CD4-positive, alpha-beta T cell (primary cell): ENCODE data around the gene DDX28. TPM values are rescaled to one million over a fixed set of nuclear protein-coding genes. Genes with fewer than 3 reads are reported as not detected.
"Not testable (repeated sequence)": the region's sequence is repeated elsewhere in the genome, so short reads cannot be mapped to it uniquely, and the experiment has no call there.

Experiments used
- ATAC-seq: fragments of 200-7000 bp; cut with Tn5 transposase; one replicate; pipeline ENCODE4 v1.10.0; 2022; ENCODE audit warnings: mild to moderate bottlenecking; ENCODE audit not compliant: poor library complexity
- CTCF ChIA-PET: fragments of 350-600 bp; sonication (Branson Sonifier 250); formaldehyde crosslinking; loops from one replicate; lab custom pipeline; 2021; ENCODE audit warnings: antibody characterized with exemption, inconsistent platforms; lab: Charles Lee
- POLR2A ChIA-PET: fragments of 350-600 bp; sonication (Branson Sonifier 250); formaldehyde crosslinking; loops from one replicate; lab custom pipeline; 2021; ENCODE audit warnings: antibody characterized with exemption, inconsistent platforms; lab: Charles Lee
- DNase-seq, 14 experiments: peaks; one replicate each; pipeline ENCODE4 v3.0.0-alpha.2; 2013 to 2020; ENCODE audit warnings: mixed read lengths in 2 of 14
- H3K27ac ChIP-seq, 2 donors: one replicate each; pipeline versions ENCODE4 v1.5.1 to v1.7.0; 2013; ENCODE audit warnings: low read length in 2 of 2, low read depth in 1 of 2, mild to moderate bottlenecking in 1 of 2
- H3K27me3 ChIP-seq, 2 experiments: 1 replicate in 1 of 2; 2 replicates in 1 of 2; pipeline versions ENCODE4 v1.6.1 to v1.7.0; 2013; ENCODE audit warnings: low read length in 2 of 2, control low read depth in 1 of 2, mild to moderate bottlenecking in 1 of 2, moderate library complexity in 1 of 2; ENCODE audit not compliant: insufficient read depth in 2 of 2, control insufficient read depth in 1 of 2
- H3K36me3 ChIP-seq: one replicate; pipeline ENCODE4 v1.6.1; 2013; ENCODE audit warnings: low read length, control low read depth; ENCODE audit not compliant: insufficient read depth
- H3K4me1 ChIP-seq: one replicate; pipeline ENCODE4 v1.6.1; 2013; ENCODE audit warnings: low read length, control low read depth; ENCODE audit not compliant: insufficient read depth
- H3K4me3 ChIP-seq: one replicate; pipeline ENCODE4 v1.5.1; 2013; ENCODE audit warnings: mild to moderate bottlenecking, low read length, moderate library complexity
- H3K9me3 ChIP-seq, 2 experiments: 1 replicate in 1 of 2; 2 replicates in 1 of 2; pipeline versions ENCODE4 v1.6.1 to v1.7.0; 2013; ENCODE audit warnings: low read length in 2 of 2, mild to moderate bottlenecking in 2 of 2, control low read depth in 1 of 2, moderate library complexity in 1 of 2; ENCODE audit not compliant: control insufficient read depth in 1 of 2, insufficient read depth in 1 of 2
- H3K27ac Mint-ChIP-seq: one replicate; pipeline ENCODE4 v1.8.0; 2020; ENCODE audit warnings: mixed read lengths
- H3K27me3 Mint-ChIP-seq: one replicate; pipeline ENCODE4 v1.8.0; 2021; ENCODE audit warnings: mixed read lengths
- H3K36me3 Mint-ChIP-seq: one replicate; pipeline ENCODE4 v1.8.0; 2021; ENCODE audit warnings: low read depth, mixed read lengths
- H3K4me1 Mint-ChIP-seq: one replicate; pipeline ENCODE4 v1.8.0; 2021; ENCODE audit warnings: low read depth, mixed read lengths
- H3K4me3 Mint-ChIP-seq: one replicate; pipeline ENCODE4 v1.8.0; 2020; ENCODE audit warnings: mild to moderate bottlenecking, mixed read lengths
- H3K9me3 Mint-ChIP-seq: one replicate; pipeline ENCODE4 v1.8.0; 2020; ENCODE audit warnings: mixed read lengths
- intact Hi-C, 2 experiments: fragments of 100-400 bp; cut with DNase I in 1 of 2; cut with micrococcal nuclease in 1 of 2; formaldehyde crosslinking; loops; one replicate each; pipeline versions ENCODE4 v1.15.1 to v1.9.0; 2023 to 2025; cut with DNase I, micrococcal nuclease
- total RNA-seq, 174 experiments: library from RNA in 2 of 174; stranded (reverse) in 2 of 174; gene quantifications; one replicate each; pipeline ENCODE4 v1.2.3 and lab custom pipeline; 2021 to 2026
- TF ChIP-seq, protein P1 (sequence below): fragments of 200-600 bp; IDR thresholded peaks from one replicate; pipeline ENCODE4 v1.8.0; 2022; ENCODE audit warnings: antibody characterized with exemption, mild to moderate bottlenecking

DDX28 gene
- total RNA-seq, 2 experiments from 2014 or later = 18.9 to 19.4 TPM

- H3K27ac ChIP-seq = no peak overlapping the region
- TF ChIP-seq, protein P1, sequence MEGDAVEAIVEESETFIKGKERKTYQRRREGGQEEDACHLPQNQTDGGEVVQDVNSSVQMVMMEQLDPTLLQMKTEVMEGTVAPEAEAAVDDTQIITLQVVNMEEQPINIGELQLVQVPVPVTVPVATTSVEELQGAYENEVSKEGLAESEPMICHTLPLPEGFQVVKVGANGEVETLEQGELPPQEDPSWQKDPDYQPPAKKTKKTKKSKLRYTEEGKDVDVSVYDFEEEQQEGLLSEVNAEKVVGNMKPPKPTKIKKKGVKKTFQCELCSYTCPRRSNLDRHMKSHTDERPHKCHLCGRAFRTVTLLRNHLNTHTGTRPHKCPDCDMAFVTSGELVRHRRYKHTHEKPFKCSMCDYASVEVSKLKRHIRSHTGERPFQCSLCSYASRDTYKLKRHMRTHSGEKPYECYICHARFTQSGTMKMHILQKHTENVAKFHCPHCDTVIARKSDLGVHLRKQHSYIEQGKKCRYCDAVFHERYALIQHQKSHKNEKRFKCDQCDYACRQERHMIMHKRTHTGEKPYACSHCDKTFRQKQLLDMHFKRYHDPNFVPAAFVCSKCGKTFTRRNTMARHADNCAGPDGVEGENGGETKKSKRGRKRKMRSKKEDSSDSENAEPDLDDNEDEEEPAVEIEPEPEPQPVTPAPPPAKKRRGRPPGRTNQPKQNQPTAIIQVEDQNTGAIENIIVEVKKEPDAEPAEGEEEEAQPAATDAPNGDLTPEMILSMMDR = no peak
- H3K27me3 ChIP-seq = no peaks in the 10 kb centered on the region
- DNase-seq (no peak), ATAC-seq (no peak)
- intact Hi-C loops = no loop called here
- H3K4me3 ChIP-seq = no peak overlapping the region
- H3K4me1 ChIP-seq = peaks cover 30% of the 10 kb centered on the region
- CTCF ChIA-PET = no interaction called here
- no peaks in the 10 kb centered on the region for H3K9me3 Mint-ChIP-seq
- H3K27me3 Mint-ChIP-seq = no peaks in the 10 kb centered on the region
- peak overlapping the region; percentile 42 for H3K4me3 Mint-ChIP-seq
- H3K36me3 ChIP-seq = peaks cover 12% of the 10 kb centered on the region
- H3K36me3 Mint-ChIP-seq = peaks cover 26% of the 10 kb centered on the region
- no peaks in the 10 kb centered on the region for H3K9me3 ChIP-seq
- H3K4me1 Mint-ChIP-seq = peaks cover 17% of the 10 kb centered on the region
- POLR2A ChIA-PET = interaction anchor here (1.4 to 1.6 kb wide), 2 partner anchors 13 to 21 kb away, joined by 4 to 5 read pairs; no protein-coding TSS in a partner anchor
- no peak overlapping the region for H3K27ac Mint-ChIP-seq
These were observed 3.8 kb downstream of the DDX28 start for GRCh38 chr16:68019167-68019680.

GRCh38 chr16:68015681-68016080 is 7.4 kb downstream of the DDX28 start, which contains the start of gene DPEP2NB:
TSS of gene DPEP2NB (minus strand) at chr16:68015911. CDS start at chr16:68015770, 141 bp downstream.
- Mint-ChIP-seq H3K27ac (no peak within 1 kb of the TSS), H3K4me3 (no peak within 1 kb of the TSS), H3K4me1 (peaks cover 7% of the 10 kb centered on the region)

DNA sequence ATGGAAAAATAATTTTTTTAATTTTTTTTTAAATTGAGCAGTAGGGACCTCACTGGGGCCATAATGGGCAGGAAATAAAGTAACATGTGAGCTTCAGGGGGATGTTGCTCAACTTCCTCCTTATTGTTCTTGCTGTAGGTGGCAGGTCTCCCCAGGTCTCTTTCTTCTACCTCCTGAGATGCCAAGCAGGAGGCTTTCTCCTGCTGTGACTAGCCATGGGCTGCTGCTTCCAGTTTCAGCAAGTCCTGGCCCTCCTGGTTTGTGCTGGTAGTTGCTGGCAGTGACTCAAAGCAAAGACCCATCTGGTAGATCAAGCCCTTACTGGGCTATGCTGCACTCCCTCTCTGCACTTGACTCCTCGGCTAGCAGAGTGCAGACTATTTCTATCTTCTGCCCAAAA is 9.6 kb downstream of the DDX28 start:
- Mint-ChIP-seq H3K4me1 (peaks cover 19% of the 10 kb centered on the region), H3K27ac (no peak overlapping the region), H3K9me3 (no peaks in the 10 kb centered on the region), H3K36me3 (no peaks in the 10 kb centered on the region), H3K27me3 (no peaks in the 10 kb centered on the region), H3K4me3 (no peak overlapping the region)
- ChIA-PET POLR2A (interaction anchor here (0.9 kb wide), 1 partner anchor 13 kb away, joined by 6 read pairs; no protein-coding TSS in a partner anchor), CTCF (interaction anchor here (1.2 kb wide), 1 partner anchor 80 kb away, joined by 3 read pairs; no protein-coding TSS in a partner anchor)
- no peak overlapping the region for H3K27ac ChIP-seq
- H3K4me3 ChIP-seq = no peak overlapping the region
- DNase-seq (no peak), ATAC-seq (no peak)
- TF ChIP-seq, protein P1 = no peak
- H3K9me3 ChIP-seq = no peaks in the 10 kb centered on the region
- intact Hi-C loops = no loop called here
- H3K27me3 ChIP-seq = no peaks in the 10 kb centered on the region
- peaks cover 10% of the 10 kb centered on the region for H3K4me1 ChIP-seq
- H3K36me3 ChIP-seq = no peaks in the 10 kb centered on the region

More at GRCh38 chr16:68015681-68016080, 7.4 kb downstream of the DDX28 start, which contains the start of gene DPEP2NB:
- Histone ChIP-seq H3K9me3 (no peaks in the 10 kb centered on the region), H3K27me3 (no peaks in the 10 kb centered on the region), H3K27ac (no peak within 1 kb of the TSS), H3K4me3 (no peak within 1 kb of the TSS), H3K36me3 (no peaks in the 10 kb centered on the region), H3K4me1 (peaks cover 6% of the 10 kb centered on the region)
- TF ChIP-seq, protein P1 = no peak
- Mint-ChIP-seq H3K27me3 (no peaks in the 10 kb centered on the region), H3K9me3 (no peaks in the 10 kb centered on the region), H3K36me3 (peaks cover 5% of the 10 kb centered on the region)
- CTCF ChIA-PET = no interaction called here
- DNase-seq (no peak), ATAC-seq (no peak)
- POLR2A ChIA-PET = interaction anchor here (0.9 to 2.1 kb wide), 3 partner anchors 10 to 80 kb away, joined by 3 to 8 read pairs (median 5); partner anchors contain the start of gene DPEP2
- intact Hi-C loops = no loop called here

DNA sequence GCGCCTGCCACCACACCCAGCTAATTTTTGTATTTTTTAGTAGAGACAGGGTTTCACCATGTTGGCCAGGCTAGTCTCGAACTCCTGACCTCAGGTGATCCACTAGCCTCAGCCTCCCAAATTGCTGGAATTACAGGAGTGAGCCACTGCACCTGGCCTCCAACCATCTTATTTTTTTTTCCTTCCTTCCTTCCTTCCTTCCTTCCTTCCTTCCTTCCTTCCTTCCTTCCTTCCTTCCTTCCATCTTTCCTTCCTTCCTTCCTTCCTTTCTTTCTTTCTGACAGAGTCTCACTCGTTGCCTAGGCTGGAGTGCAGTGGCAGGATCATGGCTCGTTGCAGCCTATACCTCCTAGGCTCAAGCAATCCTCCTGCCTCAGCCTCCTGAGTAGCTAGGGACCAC is 13.2 kb downstream of the DDX28 start:
- H3K27ac ChIP-seq, H3K4me3 Mint-ChIP-seq, H3K36me3 Mint-ChIP-seq, POLR2A ChIA-PET, H3K27me3 Mint-ChIP-seq, H3K36me3 ChIP-seq, H3K4me3 ChIP-seq, intact Hi-C loops, ATAC-seq, DNase-seq, CTCF ChIA-PET, H3K9me3 Mint-ChIP-seq, H3K9me3 ChIP-seq, H3K27me3 ChIP-seq: not testable (repeated sequence)
- peaks cover 35% of the 10 kb centered on the region for H3K4me1 ChIP-seq
- H3K27ac Mint-ChIP-seq = peak overlapping the region; percentile 71
- H3K4me1 Mint-ChIP-seq = peaks cover 36% of the 10 kb centered on the region
